Stimulated activated CD8-positive, alpha-beta memory T cell treated with anti-CD3 and anti-CD28 coated beads, Interleukin-4, amount 100 ng/mL, for 4 hours (primary cell): ENCODE data around the gene LPAR1.

Experiments used
- DNase-seq, 2 donors: peaks; one replicate each; pipeline ENCODE4 v3.0.0-alpha.2; 2020; ENCODE audit warnings: low read depth in 2 of 2, low spot score in 1 of 2

Gene LPAR1

GRCh38 chr9:111037708-111038330 lies 451 bp downstream of the LPAR1 start:
- DNase-seq, result no peak

- DNase-seq, result no peak
These were observed 938 bp downstream of the LPAR1 start for GRCh38 chr9:111037356-111037707.

- no peak for DNase-seq
These were observed 1.3 kb downstream of the LPAR1 start for GRCh38 chr9:111036946-111037345.

- DNase-seq, result no peak
These were observed 1.9 kb downstream of the LPAR1 start for GRCh38 chr9:111036429-111036789.

GRCh38 chr9:111035543-111036428 lies 2.5 kb downstream of the LPAR1 start:
- DNase-seq, result no peak

- no peak for DNase-seq
These were observed 3.3 kb downstream of the LPAR1 start for GRCh38 chr9:111034898-111035539.

GRCh38 chr9:111034170-111034897 lies 3.9 kb downstream of the LPAR1 start:
- no peak for DNase-seq

GRCh38 chr9:111030492-111030891 lies 7.8 kb downstream of the LPAR1 start:
- no peak for DNase-seq

- DNase-seq, result no peak
These were observed 9.0 kb downstream of the LPAR1 start for GRCh38 chr9:111029260-111029659.

GRCh38 chr9:111027798-111028197 lies 10.5 kb downstream of the LPAR1 start:
- DNase-seq, result no peak

GRCh38 chr9:111023128-111023527 lies 15.1 kb downstream of the LPAR1 start:
- no peak for DNase-seq

GRCh38 chr9:111020594-111020993 lies 17.7 kb downstream of the LPAR1 start:
- no peak for DNase-seq

GRCh38 chr9:111016426-111017045 lies 21.7 kb downstream of the LPAR1 start:
- no peak for DNase-seq

GRCh38 chr9:111016016-111016415 lies 22.3 kb downstream of the LPAR1 start:
- DNase-seq, result no peak

GRCh38 chr9:111013707-111014106 lies 24.6 kb downstream of the LPAR1 start:
- DNase-seq, result no peak

GRCh38 chr9:111013250-111013649 lies 25.0 kb downstream of the LPAR1 start:
- no peak for DNase-seq

GRCh38 chr9:111008158-111009075 lies 29.9 kb downstream of the LPAR1 start:
- DNase-seq, result no peak

- no peak for DNase-seq
These were observed 32.4 kb downstream of the LPAR1 start for GRCh38 chr9:111005746-111006470.

- DNase-seq, result no peak
These were observed 33.3 kb downstream of the LPAR1 start for GRCh38 chr9:111004936-111005335.
